SU-DHL-6 (cell line): ENCODE measurements around the gene KRT23.

Source experiments
- H2AFZ ChIP-seq: fragments of 200-600 bp; sonication (generic); 2 replicates; pipeline ENCODE4 v1.6.1; 2014; ENCODE audit warnings: low read depth, mild to moderate bottlenecking, moderate library complexity, mixed read lengths, antibody characterized with exemption, low read length; ENCODE audit not compliant: severe bottlenecking
- H3F3A ChIP-seq: fragments of 200-600 bp; shearing (Covaris generic); 2 replicates; pipeline ENCODE4 v1.6.0; 2016; ENCODE audit warnings: antibody characterized with exemption, mild to moderate bottlenecking; ENCODE audit not compliant: insufficient read depth
- H3K27ac ChIP-seq: fragments of 200-600 bp; sonication (generic); 2 replicates; pipeline ENCODE4 v1.5.1; 2016; ENCODE audit warnings: low read depth, mild to moderate bottlenecking, low read length, moderate library complexity, mixed read lengths
- H3K27me3 ChIP-seq: fragments of 200-600 bp; sonication (generic), shearing (Covaris generic); 2 replicates; pipeline ENCODE4 v1.6.0; 2014; ENCODE audit warnings: mild to moderate bottlenecking, low read length
- H3K36me3 ChIP-seq: fragments of 200-600 bp; sonication (generic); 2 replicates; pipeline ENCODE4 v1.6.1; 2014; ENCODE audit warnings: mild to moderate bottlenecking, low read length, mixed read lengths
- H3K4me2 ChIP-seq: fragments of 300-600, 200-600 bp; shearing (Covaris generic), sonication (generic); 2 replicates; pipeline ENCODE4 v1.6.0; 2014; ENCODE audit warnings: low read length, low read depth, mild to moderate bottlenecking; ENCODE audit not compliant: poor library complexity, severe bottlenecking
- H3K4me3 ChIP-seq: fragments of 200-600 bp; sonication (generic); 2 replicates; pipeline ENCODE4 v1.5.1; 2014; ENCODE audit warnings: antibody characterized with exemption, low read length, mild to moderate bottlenecking, mixed read lengths; ENCODE audit not compliant: insufficient read depth, poor library complexity, severe bottlenecking
- H3K79me2 ChIP-seq: fragments of 200-600 bp; sonication (generic); 2 replicates; pipeline ENCODE4 v1.6.1; 2014; ENCODE audit warnings: mild to moderate bottlenecking, low read length, moderate library complexity; ENCODE audit not compliant: insufficient read depth
- H3K9ac ChIP-seq: fragments of 200-600 bp; sonication (generic); 2 replicates; pipeline ENCODE4 v1.7.0; 2014; ENCODE audit warnings: mild to moderate bottlenecking, low read length
- H3K9me2 ChIP-seq: fragments of 200-600 bp; sonication (generic); replicated peaks from 2 replicates; pipeline ENCODE4 v1.6.1; 2014; ENCODE audit warnings: low read length; ENCODE audit not compliant: insufficient read depth
- H3K9me3 ChIP-seq: fragments of 200-600 bp; sonication (generic); 2 replicates; pipeline ENCODE4 v1.6.1; 2014; ENCODE audit warnings: low read length, mixed read lengths; ENCODE audit not compliant: insufficient read depth
- H4K20me1 ChIP-seq: fragments of 200-600 bp; sonication (generic); 2 replicates; pipeline ENCODE4 v1.6.1; 2014; ENCODE audit warnings: low read depth, mild to moderate bottlenecking, antibody characterized with exemption, low read length, moderate library complexity, mixed read lengths
- CTCF ChIP-seq: fragments of 200-600 bp; sonication (generic); IDR thresholded peaks from one replicate; pipeline ENCODE4 v1.5.1; 2017; ENCODE audit warnings: antibody characterized with exemption, mild to moderate bottlenecking, low read length, moderate library complexity; ENCODE audit not compliant: insufficient read depth, poor library complexity, severe bottlenecking
- EZH2phosphoT487 ChIP-seq: fragments of 200-600 bp; sonication (generic), shearing (Covaris generic); conservative IDR thresholded peaks from 2 replicates; pipeline ENCODE4 v1.6.1; 2018; ENCODE audit warnings: mild to moderate bottlenecking, antibody characterized with exemption, low read length, moderate library complexity, mixed read lengths

The KRT23 gene

GRCh38 chr17:40962059-40962561 lies 24.7 kb upstream of the KRT23 start:
- H3K36me3 ChIP-seq: no peaks in the 10 kb centered on the region
- TF ChIP-seq EZH2phosphoT487 (no peak), CTCF (no peak)
- no peak overlapping the region for H3K4me2 ChIP-seq
- H3K9me3 ChIP-seq: no peaks in the 10 kb centered on the region
- H3K27ac ChIP-seq: no peak overlapping the region
- no peaks in the 10 kb centered on the region for H3K79me2 ChIP-seq
- H3K9me2 ChIP-seq: no peaks in the 10 kb centered on the region
- H3K27me3 ChIP-seq: no peaks in the 10 kb centered on the region
- no peaks in the 10 kb centered on the region for H3F3A ChIP-seq
- no peak overlapping the region for H3K4me3 ChIP-seq
- H4K20me1 ChIP-seq: no peaks in the 10 kb centered on the region
- no peak overlapping the region for H3K9ac ChIP-seq
- no peak overlapping the region for H2AFZ ChIP-seq

- no peaks in the 10 kb centered on the region for H3K27me3 ChIP-seq
- H3K27ac ChIP-seq: no peak overlapping the region
- H3F3A ChIP-seq: no peaks in the 10 kb centered on the region
- H3K36me3 ChIP-seq: no peaks in the 10 kb centered on the region
- H3K9me2 ChIP-seq: no peaks in the 10 kb centered on the region
- no peaks in the 10 kb centered on the region for H3K79me2 ChIP-seq
- no peak overlapping the region for H3K4me2 ChIP-seq
- no peaks in the 10 kb centered on the region for H3K9me3 ChIP-seq
- no peak overlapping the region for H2AFZ ChIP-seq
- H3K9ac ChIP-seq: no peak overlapping the region
- no peak overlapping the region for H3K4me3 ChIP-seq
- TF ChIP-seq EZH2phosphoT487: no peak
- TF ChIP-seq CTCF: no peak
- no peaks in the 10 kb centered on the region for H4K20me1 ChIP-seq
These were observed 24.1 kb upstream of the KRT23 start for GRCh38 chr17:40961591-40961990.

GRCh38 chr17:40960144-40960543 lies 22.7 kb upstream of the KRT23 start:
- Histone ChIP-seq H4K20me1 (no peaks in the 10 kb centered on the region), H2AFZ (no peak overlapping the region), H3K27me3 (no peaks in the 10 kb centered on the region), H3K4me3 (no peak overlapping the region), H3K9me2 (no peaks in the 10 kb centered on the region), H3K4me2 (no peak overlapping the region), H3K36me3 (no peaks in the 10 kb centered on the region), H3K9me3 (no peaks in the 10 kb centered on the region), H3F3A (no peaks in the 10 kb centered on the region), H3K27ac (no peak overlapping the region), H3K9ac (no peak overlapping the region), H3K79me2 (no peaks in the 10 kb centered on the region)
- TF ChIP-seq CTCF (no peak), EZH2phosphoT487 (no peak)
